GM19372 (cell line): ENCODE measurements around the gene TNFSF18.
A peak's percentile ranks its signal among the peaks of the same experiment; 100 is the strongest.

Experiments used
- ATAC-seq: cut with Tn5 transposase; IDR thresholded peaks from one replicate; pipeline ENCODE4 v1.9.1; 2021; ENCODE audit warnings: mild to moderate bottlenecking, low read depth, moderate library complexity; ENCODE audit not compliant: unreplicated experiment

The TNFSF18 gene

GRCh38 chr1:173042806-173043205 is 7.9 kb downstream of the TNFSF18 start:
- no peak for ATAC-seq

GRCh38 chr1:173039626-173040025 is 11.1 kb downstream of the TNFSF18 start:
- no peak for ATAC-seq

GRCh38 chr1:173038875-173039554 is 11.7 kb downstream of the TNFSF18 start:
- no peak for ATAC-seq

GRCh38 chr1:173024543-173024942 is 26.2 kb downstream of the TNFSF18 start:
- ATAC-seq: no peak

GRCh38 chr1:173023343-173023742 is 27.4 kb downstream of the TNFSF18 start:
- no peak for ATAC-seq

GRCh38 chr1:173020138-173020750 is 30.5 kb downstream of the TNFSF18 start:
- peak; percentile 86 for ATAC-seq

GRCh38 chr1:173017792-173018191 is 32.9 kb downstream of the TNFSF18 start:
- no peak for ATAC-seq

GRCh38 chr1:173016419-173016818 is 34.3 kb downstream of the TNFSF18 start:
- no peak for ATAC-seq

- no peak for ATAC-seq
Observed at GRCh38 chr1:173015629-173016028, 35.1 kb downstream of the TNFSF18 start.

GRCh38 chr1:173014160-173014559 is 36.6 kb downstream of the TNFSF18 start:
- ATAC-seq: no peak

- ATAC-seq: no peak
Observed at GRCh38 chr1:173012126-173012525, 38.6 kb downstream of the TNFSF18 start.

- ATAC-seq: no peak
Observed at GRCh38 chr1:173009597-173009996, 41.1 kb downstream of the TNFSF18 start.

- ATAC-seq: no peak
Observed at GRCh38 chr1:173005196-173005864, 45.4 kb downstream of the TNFSF18 start.

- no peak for ATAC-seq
Observed at GRCh38 chr1:173002891-173003838, 47.6 kb downstream of the TNFSF18 start.

GRCh38 chr1:172999349-172999748 is 51.4 kb downstream of the TNFSF18 start:
- no peak for ATAC-seq

- ATAC-seq: no peak
Observed at GRCh38 chr1:172997941-172998361, 52.8 kb downstream of the TNFSF18 start.

- no peak for ATAC-seq
Observed at GRCh38 chr1:172993640-172994039, 57.1 kb downstream of the TNFSF18 start.

GRCh38 chr1:172991674-172992400 is 58.9 kb downstream of the TNFSF18 start:
- no peak for ATAC-seq

GRCh38 chr1:172990598-172991215 is 60.0 kb downstream of the TNFSF18 start:
- no peak for ATAC-seq
